ENCODE measurements around the gene PDZD8.

PDZD8 gene

DNA sequence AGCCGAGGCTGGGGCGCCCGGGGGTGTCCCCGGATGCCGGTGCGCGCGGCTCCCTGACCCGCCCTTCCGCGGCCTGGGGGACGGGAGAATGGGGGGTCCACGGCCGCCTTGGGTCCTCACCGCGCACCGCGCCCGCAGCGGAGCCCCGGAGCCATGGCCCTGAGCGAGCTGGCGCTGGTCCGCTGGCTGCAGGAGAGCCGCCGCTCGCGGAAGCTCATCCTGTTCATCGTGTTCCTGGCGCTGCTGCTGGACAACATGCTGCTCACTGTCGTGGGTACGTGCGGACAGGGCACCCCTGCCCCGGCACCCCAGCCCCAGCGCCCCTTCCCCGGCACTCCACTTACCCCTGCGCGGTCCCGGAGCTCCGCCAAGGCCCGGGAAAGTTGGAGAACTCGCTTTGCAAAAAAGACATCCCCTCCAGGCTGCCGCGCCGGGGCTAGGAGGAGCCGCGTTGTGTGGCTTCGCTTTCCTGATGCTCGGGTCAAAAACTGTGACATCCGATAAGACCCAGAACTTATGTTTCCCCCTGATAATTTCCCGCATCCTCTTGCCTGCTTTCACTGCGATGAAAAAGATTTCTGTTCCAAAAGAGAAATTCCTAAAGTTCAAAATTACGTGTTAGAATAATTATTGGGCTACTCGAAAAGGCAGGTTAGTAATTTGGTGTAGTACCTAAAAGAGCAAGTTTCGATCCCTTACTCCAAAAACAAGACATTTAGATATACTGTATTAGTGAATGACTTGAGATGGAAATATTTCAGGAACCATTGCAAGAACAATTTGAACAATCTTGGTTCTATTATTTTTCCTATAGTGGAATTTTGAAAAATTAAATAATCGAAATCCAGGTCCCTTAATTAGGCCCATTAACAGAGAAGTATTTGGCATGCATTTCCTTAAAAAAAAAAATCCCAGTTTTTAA is 133.4 kb downstream of the PDZD8 start:
- H3K4me1 ChIP-seq (ENCODE audit: low read length) = peaks cover 8% of the 10 kb centered on the region
- no peak overlapping the region for H3K27ac ChIP-seq (ENCODE audit: low read length)
- H3K9me3 ChIP-seq (ENCODE audit: insufficient read depth, low read length) = no peaks in the 10 kb centered on the region
- TF ChIP-seq, protein P1, sequence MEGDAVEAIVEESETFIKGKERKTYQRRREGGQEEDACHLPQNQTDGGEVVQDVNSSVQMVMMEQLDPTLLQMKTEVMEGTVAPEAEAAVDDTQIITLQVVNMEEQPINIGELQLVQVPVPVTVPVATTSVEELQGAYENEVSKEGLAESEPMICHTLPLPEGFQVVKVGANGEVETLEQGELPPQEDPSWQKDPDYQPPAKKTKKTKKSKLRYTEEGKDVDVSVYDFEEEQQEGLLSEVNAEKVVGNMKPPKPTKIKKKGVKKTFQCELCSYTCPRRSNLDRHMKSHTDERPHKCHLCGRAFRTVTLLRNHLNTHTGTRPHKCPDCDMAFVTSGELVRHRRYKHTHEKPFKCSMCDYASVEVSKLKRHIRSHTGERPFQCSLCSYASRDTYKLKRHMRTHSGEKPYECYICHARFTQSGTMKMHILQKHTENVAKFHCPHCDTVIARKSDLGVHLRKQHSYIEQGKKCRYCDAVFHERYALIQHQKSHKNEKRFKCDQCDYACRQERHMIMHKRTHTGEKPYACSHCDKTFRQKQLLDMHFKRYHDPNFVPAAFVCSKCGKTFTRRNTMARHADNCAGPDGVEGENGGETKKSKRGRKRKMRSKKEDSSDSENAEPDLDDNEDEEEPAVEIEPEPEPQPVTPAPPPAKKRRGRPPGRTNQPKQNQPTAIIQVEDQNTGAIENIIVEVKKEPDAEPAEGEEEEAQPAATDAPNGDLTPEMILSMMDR (IDR thresholded peaks at IDR 0.05; ENCODE audit: low read depth, low read length) = no peak
- TF ChIP-seq EZH2phosphoT487 (IDR thresholded peaks at IDR 0.05; ENCODE audit: low read depth) = no peak
- no peak overlapping the region for H3K4me2 ChIP-seq (ENCODE audit: low read length)
- H3K4me3 ChIP-seq (ENCODE audit: low read length) = no peak overlapping the region
- H2AFZ ChIP-seq (ENCODE audit: low read depth, low read length) = no peak overlapping the region
- H3K9ac ChIP-seq (ENCODE audit: low read length) = no peak overlapping the region
- no peaks in the 10 kb centered on the region for H4K20me1 ChIP-seq (ENCODE audit: insufficient read depth, low read length)
- H3K36me3 ChIP-seq (replicated peaks; ENCODE audit: low read depth, low read length) = no peaks in the 10 kb centered on the region
- no peaks in the 10 kb centered on the region for H3K27me3 ChIP-seq (ENCODE audit: low read depth, low read length)
- H3K79me2 ChIP-seq (ENCODE audit: low read length) = no peaks in the 10 kb centered on the region

DNA sequence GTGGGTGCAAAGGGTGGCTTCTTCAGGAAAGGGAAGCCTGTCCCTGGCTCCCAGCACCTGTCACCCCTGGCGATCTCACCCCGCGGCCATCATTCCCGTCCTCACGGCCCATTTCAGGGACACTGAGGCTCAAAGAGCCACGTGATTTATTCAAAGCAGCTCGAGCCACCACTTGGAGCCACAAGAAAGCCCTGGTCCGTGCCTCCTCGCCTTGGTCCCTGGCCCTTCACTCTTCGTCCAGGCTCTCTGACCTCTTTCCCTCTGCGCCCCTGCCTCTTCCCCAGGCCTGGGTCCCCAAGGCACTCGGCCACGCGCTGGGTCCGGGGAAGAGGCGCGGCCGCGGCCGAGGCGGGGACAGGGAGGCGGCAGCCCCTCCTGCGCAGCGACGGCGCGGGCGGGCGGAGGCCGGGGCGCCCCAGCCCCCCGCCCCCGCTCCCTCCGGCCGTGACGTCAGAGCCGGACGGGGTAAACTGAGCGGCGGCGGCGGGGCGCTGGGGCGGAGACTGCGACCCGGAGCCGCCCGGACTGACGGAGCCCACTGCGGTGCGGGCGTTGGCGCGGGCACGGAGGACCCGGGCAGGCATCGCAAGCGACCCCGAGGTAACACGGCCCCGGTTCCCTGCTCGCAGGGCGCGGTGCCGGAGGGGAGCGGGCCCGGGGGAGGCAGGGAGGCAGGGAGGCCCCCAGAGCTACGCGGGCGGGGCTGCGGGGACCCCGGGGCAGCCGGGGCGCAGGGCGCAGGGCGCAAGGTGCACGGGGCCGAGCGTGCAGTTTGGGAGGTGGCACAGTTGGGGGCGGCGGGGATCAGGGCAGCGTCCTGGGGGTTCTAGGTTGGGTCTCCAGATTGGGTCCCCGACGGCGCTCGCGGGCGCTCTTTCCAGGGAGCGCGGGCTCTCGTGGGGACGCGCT is 134.4 kb downstream of the PDZD8 start, which contains the start of gene SLC18A2:
TSS of gene SLC18A2 (plus strand) at position 494 of the 909 bp plus-strand sequence. CDS start 580 bp downstream, outside the sequence.
- Histone ChIP-seq H3K9me3 (ENCODE audit: insufficient read depth, low read length) (no peaks in the 10 kb centered on the region), H3K79me2 (ENCODE audit: low read length) (no peaks in the 10 kb centered on the region), H3K9ac (ENCODE audit: low read length) (no peak within 1 kb of the TSS), H3K27me3 (ENCODE audit: low read depth, low read length) (no peaks in the 10 kb centered on the region), H3K4me2 (ENCODE audit: low read length) (no peak within 1 kb of the TSS), H3K4me1 (ENCODE audit: low read length) (peaks cover 8% of the 10 kb centered on the region), H3K4me3 (ENCODE audit: low read length) (no peak within 1 kb of the TSS), H2AFZ (ENCODE audit: low read depth, low read length) (no peak within 1 kb of the TSS), H3K27ac (ENCODE audit: low read length) (no peak within 1 kb of the TSS), H4K20me1 (ENCODE audit: insufficient read depth, low read length) (no peaks in the 10 kb centered on the region), H3K36me3 (replicated peaks; ENCODE audit: low read depth, low read length) (no peaks in the 10 kb centered on the region)
- TF ChIP-seq EZH2phosphoT487 (IDR thresholded peaks at IDR 0.05; ENCODE audit: low read depth) = no peak

DNA sequence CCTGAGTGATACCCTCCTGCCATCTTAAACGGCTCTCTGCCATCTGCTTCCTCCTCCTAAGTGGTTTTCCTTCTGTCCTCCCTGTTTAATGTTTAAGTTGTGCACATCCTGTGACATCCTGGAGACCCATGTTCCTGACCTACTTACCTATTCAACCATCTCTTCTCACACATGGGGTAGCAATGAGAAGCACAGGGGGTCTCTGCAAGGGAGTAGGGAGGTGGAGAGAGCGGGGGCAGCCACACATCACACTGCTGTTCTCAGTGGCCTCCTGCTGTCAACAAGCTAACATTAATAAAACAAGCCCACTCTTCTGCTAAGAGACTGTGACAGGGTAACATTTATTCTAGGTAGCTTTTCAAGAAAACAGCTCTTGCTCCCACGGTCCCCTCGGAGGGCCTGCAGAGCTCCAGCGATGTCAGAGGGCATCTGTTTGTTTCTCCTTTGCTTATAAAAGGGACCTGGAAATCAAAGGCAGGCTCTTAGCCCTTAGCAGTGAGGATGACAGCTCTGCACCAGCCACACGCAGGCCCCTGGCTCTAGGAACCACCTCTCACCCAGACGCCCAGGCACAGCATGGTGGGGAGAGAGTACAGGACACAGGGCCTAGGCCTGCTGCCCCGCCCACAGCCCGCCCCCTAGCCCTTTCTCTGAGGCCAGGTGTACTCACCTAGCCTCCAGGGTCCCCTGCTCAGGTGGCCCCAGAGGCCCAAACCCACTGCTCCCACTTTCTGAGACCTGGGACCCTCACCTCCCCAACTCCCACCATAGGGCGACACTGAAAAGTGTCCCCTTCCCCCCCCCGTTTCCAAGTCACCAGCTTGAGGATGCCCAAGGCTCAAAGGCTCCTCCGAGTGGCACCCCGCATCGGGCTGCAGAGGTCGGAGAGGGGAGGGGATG is 135.3 kb downstream of the PDZD8 start:
- Histone ChIP-seq H3K4me3 (ENCODE audit: low read length) (no peak overlapping the region), H3K4me2 (ENCODE audit: low read length) (no peak overlapping the region), H3K79me2 (ENCODE audit: low read length) (no peaks in the 10 kb centered on the region), H2AFZ (ENCODE audit: low read depth, low read length) (no peak overlapping the region), H3K27ac (ENCODE audit: low read length) (no peak overlapping the region), H3K9ac (ENCODE audit: low read length) (no peak overlapping the region), H3K4me1 (ENCODE audit: low read length) (peaks cover 8% of the 10 kb centered on the region), H3K27me3 (ENCODE audit: low read depth, low read length) (no peaks in the 10 kb centered on the region), H3K9me3 (ENCODE audit: insufficient read depth, low read length) (no peaks in the 10 kb centered on the region), H4K20me1 (ENCODE audit: insufficient read depth, low read length) (no peaks in the 10 kb centered on the region), H3K36me3 (replicated peaks; ENCODE audit: low read depth, low read length) (no peaks in the 10 kb centered on the region)
- TF ChIP-seq, protein P1 (IDR thresholded peaks at IDR 0.05; ENCODE audit: low read depth, low read length) = no peak
- TF ChIP-seq EZH2phosphoT487 (IDR thresholded peaks at IDR 0.05; ENCODE audit: low read depth) = no peak

DNA sequence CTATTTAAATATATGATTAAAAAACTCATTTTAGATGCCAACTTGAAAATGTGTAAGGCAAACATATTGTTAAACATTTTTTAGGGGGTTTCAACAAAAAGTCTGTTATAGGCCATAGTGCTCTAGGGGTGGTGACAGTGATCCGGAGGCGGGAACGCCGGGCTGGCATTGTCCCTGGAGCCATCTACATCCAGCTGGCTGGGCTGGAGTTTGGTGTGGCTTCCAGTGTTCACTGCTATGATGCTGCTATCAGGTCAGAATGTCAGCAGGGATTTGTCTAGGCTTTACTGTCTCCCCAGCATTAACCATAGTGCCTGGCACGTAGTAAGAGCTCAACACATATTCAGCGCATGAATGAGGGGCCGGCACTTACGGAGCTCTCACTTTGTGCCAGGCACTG is 136.2 kb downstream of the PDZD8 start:
- H4K20me1 ChIP-seq (ENCODE audit: insufficient read depth, low read length) = no peaks in the 10 kb centered on the region
- no peaks in the 10 kb centered on the region for H3K27me3 ChIP-seq (ENCODE audit: low read depth, low read length)
- no peaks in the 10 kb centered on the region for H3K79me2 ChIP-seq (ENCODE audit: low read length)
- H3K36me3 ChIP-seq (replicated peaks; ENCODE audit: low read depth, low read length) = no peaks in the 10 kb centered on the region
- H3K9ac ChIP-seq (ENCODE audit: low read length) = no peak overlapping the region
- no peak overlapping the region for H3K27ac ChIP-seq (ENCODE audit: low read length)
- no peaks in the 10 kb centered on the region for H3K9me3 ChIP-seq (ENCODE audit: insufficient read depth, low read length)
- H3K4me2 ChIP-seq (ENCODE audit: low read length) = no peak overlapping the region
- H2AFZ ChIP-seq (ENCODE audit: low read depth, low read length) = no peak overlapping the region
- no peak overlapping the region for H3K4me3 ChIP-seq (ENCODE audit: low read length)
- H3K4me1 ChIP-seq (ENCODE audit: low read length) = peaks cover 8% of the 10 kb centered on the region
- TF ChIP-seq, protein P1 (IDR thresholded peaks at IDR 0.05; ENCODE audit: low read depth, low read length) = no peak
- TF ChIP-seq EZH2phosphoT487 (IDR thresholded peaks at IDR 0.05; ENCODE audit: low read depth) = no peak
